Right lobe of liver (tissue), 6 donors: Measurements from ENCODE around the gene ZNF532. TPM values are rescaled to one million over a fixed set of nuclear protein-coding genes. Genes with fewer than 3 reads are reported as not detected.

ENCODE experiments used
- ATAC-seq, 4 donors: fragments of 200-7000 bp; cut with Tn5 transposase; one replicate each; pipeline ENCODE4 v1.9.1; 2020; ENCODE audit warnings: mild to moderate bottlenecking in 4 of 4, moderate library complexity in 4 of 4
- DNase-seq, 3 donors: peaks; one replicate each; pipeline ENCODE4 v3.0.0-alpha.2; 2020
- H3K27ac ChIP-seq, 3 donors: fragments of 200-600 bp; one replicate each; pipeline ENCODE4 v1.8.0; 2022
- H3K27me3 ChIP-seq, 2 donors: fragments of 200-600 bp; one replicate each; pipeline ENCODE4 v1.8.0; 2022
- H3K36me3 ChIP-seq, 4 donors: fragments of 200-600 bp; sonication (generic) in 1 of 4; one replicate each; pipeline versions ENCODE4 v1.5.1 to v1.8.0; 2017 to 2022; ENCODE audit warnings: control low read depth in 1 of 4
- H3K4me1 ChIP-seq, 4 donors: fragments of 200-600 bp; sonication (generic) in 1 of 4; one replicate each; pipeline versions ENCODE4 v1.5.1 to v1.8.0; 2017 to 2022; ENCODE audit warnings: control low read depth in 1 of 4
- H3K4me3 ChIP-seq, 3 donors: fragments of 200-600 bp; one replicate each; pipeline ENCODE4 v1.8.0; 2022
- H3K9me3 ChIP-seq, 4 donors: fragments of 200-600 bp; sonication (generic) in 1 of 4; one replicate each; pipeline versions ENCODE4 v1.5.1 to v1.8.0; 2017 to 2022; ENCODE audit warnings: control low read depth in 1 of 4
- POLR2A ChIP-seq: fragments of 450-650 bp; IDR thresholded peaks from one replicate; pipeline ENCODE4 v1.6.1; 2017; ENCODE audit warnings: antibody characterized with exemption, mild to moderate bottlenecking
- WGBS: methylation state at CpG from one replicate; pipeline ENCODE4 v1.1.6; 2018; ENCODE audit warnings: low coverage, low lambda C conversion rate; ENCODE audit not compliant: insufficient coverage; ENCODE audit errors: missing lambda C conversion rate; 5-methylcytosine and 5-hydroxymethylcytosine counted together
- intact Hi-C, 2 donors: fragments of 100-400 bp; cut with DNase I; formaldehyde crosslinking; loops; one replicate each; pipeline versions ENCODE4 v1.11.2 to v1.14.1; 2022
- total RNA-seq, 6 experiments: library from RNA; depleted of rRNA in 2 of 6; stranded (reverse); fragments of >200 nt in 2 of 6; fragmentation: NEBNext Ultra II Directional in 3 of 6; extraction: Animal tissue kit (Norgen Biotek cat#: 25700) in 3 of 6; gene quantifications; one replicate each; pipeline versions ENCODE4 v1.1.0 to v1.2.4, GENCODE V29; 2016 to 2023
- TF ChIP-seq, protein P1 (sequence below), 4 donors: fragments of 200-600 bp in 3 of 4; fragments of 450-650 bp in 1 of 4; IDR thresholded peaks; one replicate each; pipeline versions ENCODE4 v1.5.1 to v1.8.0; 2016 to 2022; ENCODE audit warnings: antibody characterized with exemption in 4 of 4, mild to moderate bottlenecking in 2 of 4
- donor health status: DM: no; HTN: yes; CAD: no.
- donor health status: DM: no; HTN: no; CAD: no.
- donor health status: DM: no; HTN: no; CAD: no.
- donor health status: DM: no; HTN: yes; CAD: no.
- donor health status: DM: no; HTN: yes; CAD: no.

Gene ZNF532
- total RNA-seq, 6 experiments from 2014 or later, result 2.0 to 6.4 (median 3.2) TPM

DNA sequence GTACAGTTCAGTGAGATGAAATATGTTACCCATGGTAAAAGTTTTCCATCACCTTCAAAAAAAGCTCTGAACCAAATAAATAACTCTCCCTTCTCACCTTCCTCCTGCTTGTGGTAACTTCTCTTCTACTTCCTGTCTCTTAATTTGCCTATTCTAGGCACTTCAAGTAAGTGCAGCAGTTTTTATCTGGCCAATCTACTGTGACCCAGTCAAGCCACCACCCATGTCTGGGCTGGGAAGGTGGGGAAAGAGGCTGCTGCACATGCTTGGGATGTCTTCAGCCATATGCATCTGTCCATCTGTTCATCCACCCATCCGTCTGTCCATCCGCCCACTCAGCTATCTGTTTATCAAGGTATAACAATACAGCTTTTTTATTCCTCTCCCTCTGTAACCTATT is 31.6 kb downstream of the ZNF532 start:
- no peak for TF ChIP-seq POLR2A
- TF ChIP-seq, protein P1, sequence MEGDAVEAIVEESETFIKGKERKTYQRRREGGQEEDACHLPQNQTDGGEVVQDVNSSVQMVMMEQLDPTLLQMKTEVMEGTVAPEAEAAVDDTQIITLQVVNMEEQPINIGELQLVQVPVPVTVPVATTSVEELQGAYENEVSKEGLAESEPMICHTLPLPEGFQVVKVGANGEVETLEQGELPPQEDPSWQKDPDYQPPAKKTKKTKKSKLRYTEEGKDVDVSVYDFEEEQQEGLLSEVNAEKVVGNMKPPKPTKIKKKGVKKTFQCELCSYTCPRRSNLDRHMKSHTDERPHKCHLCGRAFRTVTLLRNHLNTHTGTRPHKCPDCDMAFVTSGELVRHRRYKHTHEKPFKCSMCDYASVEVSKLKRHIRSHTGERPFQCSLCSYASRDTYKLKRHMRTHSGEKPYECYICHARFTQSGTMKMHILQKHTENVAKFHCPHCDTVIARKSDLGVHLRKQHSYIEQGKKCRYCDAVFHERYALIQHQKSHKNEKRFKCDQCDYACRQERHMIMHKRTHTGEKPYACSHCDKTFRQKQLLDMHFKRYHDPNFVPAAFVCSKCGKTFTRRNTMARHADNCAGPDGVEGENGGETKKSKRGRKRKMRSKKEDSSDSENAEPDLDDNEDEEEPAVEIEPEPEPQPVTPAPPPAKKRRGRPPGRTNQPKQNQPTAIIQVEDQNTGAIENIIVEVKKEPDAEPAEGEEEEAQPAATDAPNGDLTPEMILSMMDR (IDR thresholded peaks at IDR 0.05), result no peak
- Histone ChIP-seq H3K4me1 (peaks cover 0 to 18% (median 0%) of the 10 kb centered on the region in 4 donors), H3K9me3 (no peaks in the 10 kb centered on the region), H3K4me3 (no peak overlapping the region), H3K36me3 (no peaks in the 10 kb centered on the region), H3K27me3 (no peaks in the 10 kb centered on the region), H3K27ac (no peak overlapping the region)
- DNase-seq, result no peak
- no peak for ATAC-seq
- intact Hi-C loops, result no loop called here
- WGBS, result 76% methylated on average over 2 of the region's 2 CpGs

DNA sequence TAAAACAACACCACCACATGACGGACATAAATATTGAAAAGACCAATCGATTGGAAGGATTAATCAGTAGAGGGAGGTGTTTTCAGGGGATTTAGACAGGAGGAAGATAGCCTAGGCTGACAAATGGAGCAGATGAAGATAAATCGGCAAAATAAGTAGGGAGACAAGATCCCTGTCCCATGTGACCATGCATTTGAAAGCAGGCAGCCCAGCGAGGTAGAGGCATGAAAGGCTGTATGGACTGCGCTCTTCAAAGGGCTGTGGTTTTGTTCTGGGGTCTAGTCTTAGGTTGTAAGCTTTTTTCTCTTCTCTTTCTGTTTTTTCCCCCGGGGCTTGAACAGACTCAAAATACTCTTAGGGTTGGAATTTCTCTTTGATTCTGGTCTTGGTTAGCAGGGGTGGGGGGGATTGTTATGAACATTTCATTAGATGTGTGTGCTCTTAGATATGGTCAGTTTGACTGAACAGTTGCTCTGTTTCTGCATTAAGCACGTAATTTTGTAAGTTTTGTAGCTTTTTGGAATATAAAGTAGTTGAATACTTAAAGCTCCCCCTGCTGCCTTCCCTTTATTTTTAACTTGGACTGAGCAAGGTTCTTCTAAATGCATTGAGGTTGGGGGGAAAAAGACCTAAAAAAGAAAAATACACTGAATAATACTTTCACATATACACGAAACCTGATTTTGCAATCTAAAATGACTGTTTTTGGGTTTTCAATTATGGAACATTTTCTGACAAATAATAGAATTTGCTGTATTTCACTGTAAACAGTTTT is 32.2 kb downstream of the ZNF532 start:
- Histone ChIP-seq H3K4me3 (no peak overlapping the region), H3K27ac (no peak overlapping the region), H3K9me3 (no peaks in the 10 kb centered on the region), H3K36me3 (no peaks in the 10 kb centered on the region), H3K4me1 (peaks cover 0 to 18% (median 0%) of the 10 kb centered on the region in 4 donors), H3K27me3 (no peaks in the 10 kb centered on the region)
- TF ChIP-seq POLR2A, result no peak
- TF ChIP-seq, protein P1 (IDR thresholded peaks at IDR 0.05), result no peak
- no peak for DNase-seq
- intact Hi-C loops, result no loop called here
- no peak for ATAC-seq
- 81% methylated on average over 8 of the region's 8 CpGs for WGBS

DNA sequence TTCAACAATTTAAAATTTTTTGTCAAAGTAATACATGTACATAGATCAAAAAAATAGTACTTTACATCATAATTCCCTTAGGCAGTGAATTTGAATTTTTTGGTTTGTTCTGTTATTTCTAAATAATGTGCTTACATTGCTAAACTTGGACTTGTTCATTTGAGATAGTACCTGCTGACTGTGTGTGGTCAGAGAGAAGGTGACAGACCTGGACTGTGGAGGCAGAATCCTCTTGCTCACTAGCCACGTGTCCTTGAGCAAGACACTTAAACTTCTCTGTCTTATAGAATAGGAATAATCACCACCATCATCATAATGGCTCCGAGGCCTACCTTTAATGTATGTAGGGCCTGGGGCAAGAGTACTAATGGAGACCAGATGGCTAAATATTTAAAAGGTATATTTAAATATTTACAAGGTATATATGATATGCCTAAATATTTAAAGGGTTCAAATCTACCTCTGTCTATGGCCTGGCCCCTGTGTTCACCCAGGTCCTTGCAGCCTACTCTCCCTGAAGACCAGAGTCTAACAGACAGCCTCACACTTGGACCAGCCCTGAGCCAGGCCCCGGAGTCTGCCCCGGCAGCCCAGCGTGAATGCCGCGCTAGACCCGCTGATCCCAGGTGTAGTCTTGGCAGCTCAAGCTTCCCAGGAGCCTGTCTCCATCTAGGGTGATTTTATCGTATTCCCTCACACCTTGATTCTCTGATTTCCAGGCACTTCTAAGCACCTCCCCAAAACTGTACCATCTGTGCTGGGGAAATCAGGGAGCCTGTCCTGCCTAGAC is 33.5 kb downstream of the ZNF532 start:
- H3K27me3 ChIP-seq, result no peaks in the 10 kb centered on the region
- ATAC-seq, result peak in 1 of 4 donors; percentile 23
- 92% methylated on average over 7 of the region's 9 CpGs for WGBS
- no peaks in the 10 kb centered on the region for H3K36me3 ChIP-seq
- no peak overlapping the region for H3K4me3 ChIP-seq
- H3K4me1 ChIP-seq, result peaks cover 0 to 14% (median 0%) of the 10 kb centered on the region in 4 donors
- DNase-seq, result no peak
- no peak for TF ChIP-seq POLR2A
- TF ChIP-seq, protein P1 (IDR thresholded peaks at IDR 0.05), result no peak
- intact Hi-C loops, result no loop called here
- no peak overlapping the region for H3K27ac ChIP-seq
- no peaks in the 10 kb centered on the region for H3K9me3 ChIP-seq

DNA sequence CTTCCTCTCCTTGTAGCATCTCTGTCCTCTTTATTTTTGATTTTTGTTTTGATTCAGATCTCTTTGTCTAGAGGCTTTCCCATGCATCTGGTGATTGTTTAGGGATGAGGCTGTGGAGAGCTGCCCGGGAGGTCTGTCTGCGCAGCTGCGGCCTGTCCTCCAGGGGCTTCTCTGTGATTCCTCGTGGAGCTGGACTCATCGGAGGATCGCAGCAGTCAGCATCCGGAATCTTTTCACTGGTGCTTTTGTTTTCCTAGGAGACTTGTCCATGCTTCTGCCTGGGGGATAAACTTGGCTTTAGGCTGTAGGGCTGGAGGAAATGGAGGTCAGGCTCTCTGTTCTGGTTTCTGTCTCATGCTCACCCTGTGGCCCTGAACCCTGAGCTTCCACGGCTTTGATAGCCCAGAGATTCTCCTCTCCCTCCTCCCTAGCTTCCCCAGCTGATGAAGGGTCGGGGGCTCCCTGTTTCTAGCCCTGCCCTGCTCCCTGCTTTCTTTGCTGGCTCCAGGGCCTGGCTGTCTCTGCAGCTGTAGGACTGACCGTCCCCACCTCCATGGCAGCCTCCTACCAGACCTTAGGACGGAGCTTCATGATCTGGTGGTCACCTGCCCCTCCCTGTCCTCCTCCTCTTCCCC is 35.5 kb downstream of the ZNF532 start:
- intact Hi-C loops, result no loop called here
- WGBS, result 63% methylated on average over 8 of the region's 11 CpGs
- no peak for DNase-seq
- H3K27ac ChIP-seq, result no peak overlapping the region
- no peaks in the 10 kb centered on the region for H3K27me3 ChIP-seq
- H3K4me3 ChIP-seq, result no peak overlapping the region
- ATAC-seq, result peak; percentile 31 to 64 (median 50)
- no peaks in the 10 kb centered on the region for H3K9me3 ChIP-seq
- TF ChIP-seq, protein P1 (IDR thresholded peaks at IDR 0.05), result no peak
- no peak for TF ChIP-seq POLR2A
- peaks cover 0 to 5% (median 0%) of the 10 kb centered on the region in 4 donors for H3K4me1 ChIP-seq
- no peaks in the 10 kb centered on the region for H3K36me3 ChIP-seq
